Ascending aorta (tissue), 2 donors: ENCODE results near the gene RFESD. TPM values are rescaled to one million over a fixed set of nuclear protein-coding genes. Genes with fewer than 3 reads are reported as not detected.

Experiments used
- DNase-seq, 2 donors: peaks; one replicate each; pipeline ENCODE4 v3.0.0-alpha.2; 2019; ENCODE audit warnings: low spot score in 2 of 2
- H3K27ac ChIP-seq, 2 donors: fragments of 200-600 bp; sonication (generic); one replicate each; pipeline ENCODE4 v1.5.1; 2016 to 2017; ENCODE audit warnings: mild to moderate bottlenecking in 1 of 2
- H3K27me3 ChIP-seq: fragments of 200-600 bp; sonication (generic); one replicate; pipeline ENCODE4 v1.5.1; 2017
- H3K36me3 ChIP-seq, 2 donors: fragments of 200-600 bp; sonication (generic); one replicate each; pipeline ENCODE4 v1.5.1; 2016
- H3K4me1 ChIP-seq, 2 donors: fragments of 200-600 bp; sonication (generic); one replicate each; pipeline ENCODE4 v1.5.1; 2016 to 2017; ENCODE audit warnings: mild to moderate bottlenecking in 1 of 2
- H3K4me3 ChIP-seq, 2 donors: fragments of 200-600 bp; sonication (generic); one replicate each; pipeline ENCODE4 v1.5.1; 2016 to 2017; ENCODE audit warnings: mild to moderate bottlenecking in 1 of 2
- H3K9me3 ChIP-seq, 2 donors: fragments of 200-600 bp; sonication (generic); one replicate each; pipeline ENCODE4 v1.5.1; 2016
- intact Hi-C: fragments of 100-400 bp; cut with DNase I; formaldehyde crosslinking; loops from one replicate; pipeline ENCODE4 v1.15.1; 2023
- total RNA-seq: library from RNA; depleted of rRNA; stranded (reverse); fragments of >200 nt; gene quantifications from one replicate; pipeline ENCODE4 v1.1.0, GENCODE V29; 2016
- TF ChIP-seq, protein P1 (sequence below), 3 experiments: fragments of 200-600 bp in 2 of 3; fragments of 450-650 bp in 1 of 3; sonication (generic) in 2 of 3; IDR thresholded peaks; one replicate each; pipeline ENCODE4 v1.5.1; 2016 to 2019; ENCODE audit warnings: antibody characterized with exemption in 3 of 3, mild to moderate bottlenecking in 1 of 3, moderate library complexity in 1 of 3

The RFESD gene
- total RNA-seq, 1 donor from 2014 or later, result not detected

- Histone ChIP-seq H3K4me3 (no peak overlapping the region), H3K27ac (no peak overlapping the region), H3K36me3 (no peaks in the 10 kb centered on the region), H3K27me3 (no peaks in the 10 kb centered on the region), H3K9me3 (no peaks in the 10 kb centered on the region), H3K4me1 (no peaks in the 10 kb centered on the region)
- intact Hi-C loops, result no loop called here
- DNase-seq, result no peak
- TF ChIP-seq, protein P1, sequence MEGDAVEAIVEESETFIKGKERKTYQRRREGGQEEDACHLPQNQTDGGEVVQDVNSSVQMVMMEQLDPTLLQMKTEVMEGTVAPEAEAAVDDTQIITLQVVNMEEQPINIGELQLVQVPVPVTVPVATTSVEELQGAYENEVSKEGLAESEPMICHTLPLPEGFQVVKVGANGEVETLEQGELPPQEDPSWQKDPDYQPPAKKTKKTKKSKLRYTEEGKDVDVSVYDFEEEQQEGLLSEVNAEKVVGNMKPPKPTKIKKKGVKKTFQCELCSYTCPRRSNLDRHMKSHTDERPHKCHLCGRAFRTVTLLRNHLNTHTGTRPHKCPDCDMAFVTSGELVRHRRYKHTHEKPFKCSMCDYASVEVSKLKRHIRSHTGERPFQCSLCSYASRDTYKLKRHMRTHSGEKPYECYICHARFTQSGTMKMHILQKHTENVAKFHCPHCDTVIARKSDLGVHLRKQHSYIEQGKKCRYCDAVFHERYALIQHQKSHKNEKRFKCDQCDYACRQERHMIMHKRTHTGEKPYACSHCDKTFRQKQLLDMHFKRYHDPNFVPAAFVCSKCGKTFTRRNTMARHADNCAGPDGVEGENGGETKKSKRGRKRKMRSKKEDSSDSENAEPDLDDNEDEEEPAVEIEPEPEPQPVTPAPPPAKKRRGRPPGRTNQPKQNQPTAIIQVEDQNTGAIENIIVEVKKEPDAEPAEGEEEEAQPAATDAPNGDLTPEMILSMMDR (IDR thresholded peaks at IDR 0.05), result no peak
Measured at GRCh38 chr5:95689680-95690079, 43.1 kb downstream of the RFESD start.

DNA sequence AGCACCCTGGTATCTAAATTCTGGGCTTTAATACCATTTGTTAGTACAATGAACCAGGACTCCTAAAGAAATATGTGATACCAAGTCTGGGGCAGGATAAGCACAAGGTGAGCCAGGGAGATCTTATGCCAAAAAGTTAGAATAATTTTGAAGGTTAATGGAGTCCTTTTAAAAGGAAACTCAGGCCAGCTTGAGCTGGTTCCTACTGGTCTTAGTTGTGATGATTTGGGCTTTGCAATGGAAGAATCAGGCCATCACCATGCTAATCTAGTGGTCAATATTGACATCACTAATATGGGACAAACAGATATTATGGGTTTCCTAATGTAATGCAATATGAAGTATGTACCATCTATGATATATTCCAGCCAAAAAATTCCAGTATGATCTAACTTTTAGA lies 43.8 kb downstream of the RFESD start:
- no peak overlapping the region for H3K4me3 ChIP-seq
- no peaks in the 10 kb centered on the region for H3K27me3 ChIP-seq
- TF ChIP-seq, protein P1 (IDR thresholded peaks at IDR 0.05), result no peak
- H3K4me1 ChIP-seq, result no peaks in the 10 kb centered on the region
- no peaks in the 10 kb centered on the region for H3K9me3 ChIP-seq
- intact Hi-C loops, result no loop called here
- H3K36me3 ChIP-seq, result no peaks in the 10 kb centered on the region
- no peak overlapping the region for H3K27ac ChIP-seq
- DNase-seq, result no peak

GRCh38 chr5:95697781-95698681 lies 51.5 kb downstream of the RFESD start:
- intact Hi-C loops, result no loop called here
- H3K27ac ChIP-seq, result no peak overlapping the region
- H3K4me3 ChIP-seq, result no peak overlapping the region
- H3K27me3 ChIP-seq, result no peaks in the 10 kb centered on the region
- H3K36me3 ChIP-seq, result no peaks in the 10 kb centered on the region
- no peak for DNase-seq
- H3K4me1 ChIP-seq, result no peaks in the 10 kb centered on the region
- TF ChIP-seq, protein P1 (IDR thresholded peaks at IDR 0.05), result no peak
- H3K9me3 ChIP-seq, result no peaks in the 10 kb centered on the region

DNA sequence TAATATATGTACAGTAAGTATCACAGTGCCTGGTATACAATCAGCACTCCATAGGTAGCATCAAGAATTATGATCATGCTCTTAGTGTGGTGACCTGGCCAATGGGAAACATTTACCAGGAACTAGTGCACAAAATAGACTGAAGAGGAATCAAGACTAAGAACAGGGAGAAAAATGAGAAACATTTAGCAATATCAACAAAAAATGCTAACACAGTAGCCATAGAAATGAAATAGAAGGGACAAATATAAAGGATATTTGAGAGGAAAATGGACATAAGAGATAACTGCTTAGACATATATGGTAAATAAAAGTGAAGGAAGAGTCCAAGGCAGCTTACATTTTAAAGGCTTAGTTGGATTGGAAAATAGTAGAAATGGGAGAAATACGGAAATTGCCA lies 52.8 kb downstream of the RFESD start:
- Histone ChIP-seq H3K4me1 (no peaks in the 10 kb centered on the region), H3K9me3 (no peaks in the 10 kb centered on the region), H3K4me3 (no peak overlapping the region), H3K27ac (no peak overlapping the region), H3K36me3 (no peaks in the 10 kb centered on the region), H3K27me3 (no peaks in the 10 kb centered on the region)
- TF ChIP-seq, protein P1 (IDR thresholded peaks at IDR 0.05), result no peak
- DNase-seq, result no peak
- intact Hi-C loops, result no loop called here

GRCh38 chr5:95701074-95701473 lies 54.5 kb downstream of the RFESD start:
- no peak for DNase-seq
- H3K36me3 ChIP-seq, result no peaks in the 10 kb centered on the region
- intact Hi-C loops, result no loop called here
- TF ChIP-seq, protein P1 (IDR thresholded peaks at IDR 0.05), result no peak
- no peaks in the 10 kb centered on the region for H3K4me1 ChIP-seq
- no peak overlapping the region for H3K27ac ChIP-seq
- no peaks in the 10 kb centered on the region for H3K27me3 ChIP-seq
- H3K4me3 ChIP-seq, result no peak overlapping the region
- H3K9me3 ChIP-seq, result no peaks in the 10 kb centered on the region
